ENCODE measurements around the gene CUL7. TPM values are rescaled to one million over a fixed set of nuclear protein-coding genes. Genes with fewer than 3 reads are reported as not detected.

CUL7 gene
- 7.0 TPM for total RNA-seq
- long read RNA-seq, full-length matches to known transcripts: 8 of 27 reads
- long read RNA-seq, partial matches to known transcripts: 13 of 27 reads
- long read RNA-seq, other reads (novel, unspliced or antisense): 6 of 27 reads

DNA sequence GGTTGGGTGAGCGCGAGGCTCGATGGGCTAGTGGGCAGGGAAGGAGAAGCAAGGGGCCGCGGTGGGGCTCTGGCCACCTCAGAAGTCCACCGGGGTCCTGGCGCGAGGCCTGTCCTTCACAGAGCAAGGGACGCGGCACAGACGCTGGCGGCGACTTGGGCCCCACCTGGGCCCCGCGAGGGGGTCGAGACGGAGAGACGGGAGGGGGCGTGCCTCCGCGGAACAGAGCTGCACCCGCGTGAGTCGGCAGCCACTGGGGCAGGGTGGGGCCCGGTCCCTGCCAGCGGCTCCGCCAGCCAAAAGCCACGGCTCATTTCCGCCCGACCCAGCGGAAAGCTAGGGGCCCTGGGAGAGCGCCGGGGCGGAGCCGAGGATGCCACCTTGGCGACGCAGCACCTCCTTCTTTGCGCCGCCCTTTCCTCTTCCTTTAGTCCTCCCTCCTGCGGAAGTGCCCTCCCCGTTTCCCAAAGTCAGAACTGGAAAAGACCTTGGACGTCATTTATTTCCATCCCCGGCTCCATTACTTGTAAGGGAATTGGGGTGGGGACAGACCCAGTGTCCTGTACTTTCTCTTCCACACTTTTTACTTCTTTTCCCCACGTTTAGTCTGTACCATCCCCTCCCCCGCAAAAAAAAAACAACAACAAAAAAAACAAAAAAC is at the start of gene CUL7:
TSS of gene CUL7 (minus strand) at position 307 of the 661 bp plus-strand sequence. CDS start 1,063 bp downstream, outside the sequence.
- TF ChIP-seq, protein P1, sequence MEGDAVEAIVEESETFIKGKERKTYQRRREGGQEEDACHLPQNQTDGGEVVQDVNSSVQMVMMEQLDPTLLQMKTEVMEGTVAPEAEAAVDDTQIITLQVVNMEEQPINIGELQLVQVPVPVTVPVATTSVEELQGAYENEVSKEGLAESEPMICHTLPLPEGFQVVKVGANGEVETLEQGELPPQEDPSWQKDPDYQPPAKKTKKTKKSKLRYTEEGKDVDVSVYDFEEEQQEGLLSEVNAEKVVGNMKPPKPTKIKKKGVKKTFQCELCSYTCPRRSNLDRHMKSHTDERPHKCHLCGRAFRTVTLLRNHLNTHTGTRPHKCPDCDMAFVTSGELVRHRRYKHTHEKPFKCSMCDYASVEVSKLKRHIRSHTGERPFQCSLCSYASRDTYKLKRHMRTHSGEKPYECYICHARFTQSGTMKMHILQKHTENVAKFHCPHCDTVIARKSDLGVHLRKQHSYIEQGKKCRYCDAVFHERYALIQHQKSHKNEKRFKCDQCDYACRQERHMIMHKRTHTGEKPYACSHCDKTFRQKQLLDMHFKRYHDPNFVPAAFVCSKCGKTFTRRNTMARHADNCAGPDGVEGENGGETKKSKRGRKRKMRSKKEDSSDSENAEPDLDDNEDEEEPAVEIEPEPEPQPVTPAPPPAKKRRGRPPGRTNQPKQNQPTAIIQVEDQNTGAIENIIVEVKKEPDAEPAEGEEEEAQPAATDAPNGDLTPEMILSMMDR (IDR thresholded peaks at IDR 0.05; ENCODE audit: borderline replicate concordance): no peak
- H3K36me3 ChIP-seq: peaks cover 45% of the 10 kb centered on the region
- H3K4me3 ChIP-seq: peak within 1 kb of the TSS; percentile 90
- H3K9me3 ChIP-seq (replicated peaks): no peaks in the 10 kb centered on the region
- H3K4me1 ChIP-seq: peaks cover 31% of the 10 kb centered on the region
- DNase-seq: peak; percentile 93
- intact Hi-C loops (cut with micrococcal nuclease): no loop called here
- H3K27ac ChIP-seq (replicated peaks): peak within 1 kb of the TSS; percentile 98
- no peaks in the 10 kb centered on the region for H3K27me3 ChIP-seq (ENCODE audit: low read depth)

- TF ChIP-seq, protein P1 (IDR thresholded peaks at IDR 0.05; ENCODE audit: borderline replicate concordance): no peak
- H3K9me3 ChIP-seq (replicated peaks): no peaks in the 10 kb centered on the region
- H3K27ac ChIP-seq (replicated peaks): no peak overlapping the region
- intact Hi-C loops (cut with micrococcal nuclease): no loop called here
- no peaks in the 10 kb centered on the region for H3K27me3 ChIP-seq (ENCODE audit: low read depth)
- H3K4me3 ChIP-seq: no peak overlapping the region
- H3K36me3 ChIP-seq: no peaks in the 10 kb centered on the region
- DNase-seq: no peak
- H3K4me1 ChIP-seq: peaks cover 7% of the 10 kb centered on the region
These were observed 47.8 kb upstream of the CUL7 start for GRCh38 chr6:43101497-43101896.

- TF ChIP-seq, protein P1 (IDR thresholded peaks at IDR 0.05; ENCODE audit: borderline replicate concordance): no peak
- intact Hi-C loops (cut with micrococcal nuclease): no loop called here
- Histone ChIP-seq H3K4me1 (peaks cover 9% of the 10 kb centered on the region), H3K27ac (replicated peaks) (no peak overlapping the region), H3K4me3 (no peak overlapping the region), H3K36me3 (no peaks in the 10 kb centered on the region), H3K27me3 (ENCODE audit: low read depth) (no peaks in the 10 kb centered on the region), H3K9me3 (replicated peaks) (no peaks in the 10 kb centered on the region)
- no peak for DNase-seq
These were observed 43.9 kb upstream of the CUL7 start for GRCh38 chr6:43097502-43097901.

DNA sequence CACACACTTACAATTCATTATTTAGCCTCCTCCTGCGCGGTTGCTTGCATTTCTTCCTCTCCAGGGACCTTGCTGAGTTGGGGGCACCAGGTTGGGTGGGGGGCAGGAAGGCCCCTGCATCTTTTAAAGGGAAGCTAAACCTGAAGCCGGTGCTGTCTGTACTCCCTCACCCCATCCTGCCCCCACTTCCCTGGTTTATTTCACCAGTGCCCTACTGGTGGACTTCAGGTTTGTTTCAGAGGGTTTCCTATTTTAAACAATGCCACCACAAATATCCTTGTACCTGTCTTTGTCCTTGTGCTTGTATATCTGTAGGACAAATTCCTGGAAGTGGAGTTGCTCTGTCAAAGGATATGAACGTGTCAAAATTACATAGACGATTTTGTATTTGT is 43.4 kb upstream of the CUL7 start:
- H3K27ac ChIP-seq (replicated peaks): no peak overlapping the region
- H3K4me3 ChIP-seq: no peak overlapping the region
- H3K27me3 ChIP-seq (ENCODE audit: low read depth): no peaks in the 10 kb centered on the region
- H3K9me3 ChIP-seq (replicated peaks): no peaks in the 10 kb centered on the region
- peaks cover 9% of the 10 kb centered on the region for H3K4me1 ChIP-seq
- DNase-seq: no peak
- H3K36me3 ChIP-seq: no peaks in the 10 kb centered on the region
- TF ChIP-seq, protein P1 (IDR thresholded peaks at IDR 0.05; ENCODE audit: borderline replicate concordance): no peak
- intact Hi-C loops (cut with micrococcal nuclease): no loop called here

GRCh38 chr6:43096451-43097097 is 42.9 kb upstream of the CUL7 start:
- intact Hi-C loops (cut with micrococcal nuclease): no loop called here
- Histone ChIP-seq H3K36me3 (no peaks in the 10 kb centered on the region), H3K4me3 (no peak overlapping the region), H3K4me1 (peaks cover 9% of the 10 kb centered on the region), H3K27ac (replicated peaks) (no peak overlapping the region), H3K9me3 (replicated peaks) (no peaks in the 10 kb centered on the region), H3K27me3 (ENCODE audit: low read depth) (no peaks in the 10 kb centered on the region)
- no peak for DNase-seq
- TF ChIP-seq, protein P1 (IDR thresholded peaks at IDR 0.05; ENCODE audit: borderline replicate concordance): no peak
